ENCODE results near the gene URB2. TPM values are rescaled to one million over a fixed set of nuclear protein-coding genes. Genes with fewer than 3 reads are reported as not detected.

The URB2 gene
- polyA plus RNA-seq, 1 of the 3 experiments (the other 2 are of a cell fraction) = 8.2 TPM

GRCh38 chr1:229650045-229650444 is 24.0 kb downstream of the URB2 start:
- ChIA-PET POLR2A (no interaction called here), CTCF (interaction anchor here (1.4 to 3.4 kb wide), 3 partner anchors 10 to 166 kb away, joined by 3 to 21 read pairs (median 7); no protein-coding TSS in a partner anchor)
- H3K79me2 ChIP-seq (ENCODE audit: insufficient read depth) = peaks cover 3% of the 10 kb centered on the region; the same call in 1 of the 2 replicates
- peaks cover 47 to 93% of the 10 kb centered on the region in 2 experiments for H3K36me3 ChIP-seq (replicated peaks in 1 of 2; ENCODE audit: control insufficient read depth in 1 of 2, insufficient read depth in 2 of 2, low read length in 1 of 2)
- H3K4me2 ChIP-seq = no peak overlapping the region
- TF ChIP-seq PBX3 (IDR thresholded peaks at IDR 0.05) (no peak), MXI1 (IDR thresholded peaks at IDR 0.05; ENCODE audit: low read depth, low read length) (no peak), GABPA (IDR thresholded peaks at IDR 0.05; ENCODE audit: low read depth) (no peak), USF2 (IDR thresholded peaks at IDR 0.05; ENCODE audit: borderline replicate concordance, low read depth, low read length) (no peak), NFIC (IDR thresholded peaks at IDR 0.05; ENCODE audit: borderline replicate concordance) (no peak), RCOR1 (IDR thresholded peaks at IDR 0.05; ENCODE audit: low read length) (no peak), FOSL2 (IDR thresholded peaks at IDR 0.05; ENCODE audit: borderline replicate concordance, low read depth) (no peak), ZBTB33 (IDR thresholded peaks at IDR 0.05; ENCODE audit: borderline replicate concordance, low read depth) (no peak), RAD21 (IDR thresholded peaks at IDR 0.05; ENCODE audit: low read length) (no peak), JUND (IDR thresholded peaks at IDR 0.05) (no peak), EZH2phosphoT487 (IDR thresholded peaks at IDR 0.05; ENCODE audit: borderline replicate concordance, low read depth) (no peak)
- no peak overlapping the region for H2AFZ ChIP-seq (ENCODE audit: low read depth)
- no peaks in the 10 kb centered on the region; a peak in 1 of 4 replicates for H3K4me1 ChIP-seq (ENCODE audit: control insufficient read depth in 1 of 2, insufficient read depth in 2 of 2, low read depth in 1 of 2, low read length in 1 of 2)
- no peaks in the 10 kb centered on the region for H3K9me3 ChIP-seq
- no peaks in the 10 kb centered on the region for H3F3A ChIP-seq (replicated peaks; ENCODE audit: insufficient read depth)
- no peak overlapping the region for H3K4me3 ChIP-seq (ENCODE audit: low read depth in 2 of 2, low read length in 1 of 2)
- no peak overlapping the region for H3K9ac ChIP-seq
- no peak overlapping the region for H3K27ac ChIP-seq (ENCODE audit: low read depth in 2 of 2, low read length in 1 of 2)
- H4K20me1 ChIP-seq (ENCODE audit: insufficient read depth) = no peaks in the 10 kb centered on the region
- DNase-seq = no peak
- no peaks in the 10 kb centered on the region for H3K27me3 ChIP-seq (ENCODE audit: insufficient read depth)
- 83% methylated on average over 4 of the region's 4 CpGs for whole genome bisulfite sequencing (ENCODE audit: low lambda C conversion rate)
- H3K9me2 ChIP-seq = no peaks in the 10 kb centered on the region

GRCh38 chr1:229651546-229651945 is 25.5 kb downstream of the URB2 start:
- CTCF ChIA-PET = interaction anchor here (0.9 to 2.2 kb wide), 3 partner anchors 10 to 658 kb away, joined by 3 to 7 read pairs (median 4); no protein-coding TSS in a partner anchor
- H3K9me3 ChIP-seq = no peaks in the 10 kb centered on the region

More at GRCh38 chr1:229651546-229651945, 25.5 kb downstream of the URB2 start:
- 100% methylated on average over 3 of the region's 3 CpGs for WGBS (ENCODE audit: low lambda C conversion rate)
- Histone ChIP-seq H3K4me3 (ENCODE audit: low read depth in 2 of 2, low read length in 1 of 2) (no peak overlapping the region), H3K79me2 (ENCODE audit: insufficient read depth) (no peaks in the 10 kb centered on the region), H3K36me3 (replicated peaks in 1 of 2; ENCODE audit: control insufficient read depth in 1 of 2, insufficient read depth in 2 of 2, low read length in 1 of 2) (peaks cover 56 to 90% of the 10 kb centered on the region in 2 experiments), H3K4me1 (ENCODE audit: control insufficient read depth in 1 of 2, insufficient read depth in 2 of 2, low read depth in 1 of 2, low read length in 1 of 2) (no peaks in the 10 kb centered on the region; a peak in 1 of 4 replicates), H3K9ac (no peak overlapping the region), H3K27ac (ENCODE audit: low read depth in 2 of 2, low read length in 1 of 2) (no peak overlapping the region), H4K20me1 (ENCODE audit: insufficient read depth) (no peaks in the 10 kb centered on the region), H3K9me2 (no peaks in the 10 kb centered on the region), H2AFZ (ENCODE audit: low read depth) (no peak overlapping the region), H3K4me2 (no peak overlapping the region), H3F3A (replicated peaks; ENCODE audit: insufficient read depth) (no peaks in the 10 kb centered on the region), H3K27me3 (ENCODE audit: insufficient read depth) (no peaks in the 10 kb centered on the region)
- POLR2A ChIA-PET = no interaction called here
- no peak for DNase-seq
- TF ChIP-seq POLR2AphosphoS5 (IDR thresholded peaks at IDR 0.05; ENCODE audit: low read depth, low read length) (no peak), MXI1 (IDR thresholded peaks at IDR 0.05; ENCODE audit: low read depth, low read length) (no peak), EP300 (IDR thresholded peaks at IDR 0.05; ENCODE audit: borderline replicate concordance in 1 of 2, low read depth in 1 of 2, low read length in 1 of 2) (no peak), ELF1 (IDR thresholded peaks at IDR 0.05) (no peak), MEF2A (IDR thresholded peaks at IDR 0.05; ENCODE audit: borderline replicate concordance, low read depth) (no peak), USF1 (IDR thresholded peaks at IDR 0.05; ENCODE audit: borderline replicate concordance, low read depth) (no peak), NRF1 (IDR thresholded peaks at IDR 0.05; ENCODE audit: low read depth, low read length) (no peak), TAF1 (IDR thresholded peaks at IDR 0.05; ENCODE audit: borderline replicate concordance, low read depth, low read length) (no peak), TCF12 (IDR thresholded peaks at IDR 0.05) (no peak), RFX5 (IDR thresholded peaks at IDR 0.05; ENCODE audit: low read length) (no peak), NFIC (IDR thresholded peaks at IDR 0.05; ENCODE audit: borderline replicate concordance) (no peak), RXRA (IDR thresholded peaks at IDR 0.05; ENCODE audit: borderline replicate concordance, low read depth) (no peak), IRF3 (IDR thresholded peaks at IDR 0.05; ENCODE audit: low read depth, low read length) (no peak)

Data from SK-N-SH (cell line).